HCT116 (cell line): ENCODE measurements around the gene TRIM67. TPM values are rescaled to one million over a fixed set of nuclear protein-coding genes. Genes with fewer than 3 reads are reported as not detected.
A peak's percentile ranks its signal among the peaks of the same experiment; 100 is the strongest.

Experiments
- ATAC-seq: fragments of 200-7000 bp; cut with Tn5 transposase; 2 replicates; pipeline ENCODE4 v1.9.1; 2020; ENCODE audit warnings: mild to moderate bottlenecking, moderate library complexity
- BruUV-seq: library from RNA; stranded (reverse); fragments of 400-500 nt; replicated peaks from 2 replicates; lab custom pipeline; 2021; lab: Mats Ljungman, UMichigan
- CTCF ChIA-PET: fragments of 300-600 bp; sonication (Branson Sonifier 250); formaldehyde crosslinking; loops from one replicate; lab custom pipeline; 2021; ENCODE audit warnings: antibody characterized with exemption; lab: Charles Lee
- POLR2A ChIA-PET: fragments of 300-600, 350-600 bp; sonication (Branson Sonifier 250); formaldehyde crosslinking; loops from one replicate; lab custom pipeline; 2021; ENCODE audit warnings: antibody characterized with exemption; lab: Charles Lee
- RAD21 ChIA-PET, 2 experiments: fragments of 300-600 bp; sonication (Branson Sonifier 250); formaldehyde crosslinking; loops; one replicate each; lab custom pipeline; 2023; ENCODE audit warnings: low total read pairs in 2 of 2; ENCODE audit not compliant: uncharacterized antibody in 2 of 2, unreplicated experiment in 2 of 2, low non-redundant PET in 1 of 2; lab: Charles Lee
- DNase-seq: peaks from one replicate; pipeline ENCODE4 v3.0.0-alpha.2; 2010; ENCODE audit warnings: low read depth, low spot score
- H2AFZ ChIP-seq: fragments of 200-600 bp; shearing (Covaris generic), sonication (generic); 2 replicates; pipeline ENCODE4 v1.6.1; 2017; ENCODE audit warnings: low read depth, mixed run types, mixed read lengths, antibody characterized with exemption, low read length; ENCODE audit not compliant: poor library complexity, severe bottlenecking
- H3K27ac ChIP-seq: 2 replicates; pipeline ENCODE4 v1.5.1; 2012; ENCODE audit warnings: low read depth, low read length
- H3K27me3 ChIP-seq: fragments of 200-600 bp; sonication (generic); 2 replicates; pipeline ENCODE4 v1.6.1; 2016; ENCODE audit warnings: mixed run types, low read length, mixed read lengths; ENCODE audit not compliant: insufficient read depth
- H3K36me3 ChIP-seq, 2 experiments: fragments of 200-500 bp in 1 of 2; fragments of 200-600 bp in 1 of 2; sonication (Bioruptor generic) in 1 of 2; sonication (generic) in 1 of 2; 2 replicates each; pipeline versions ENCODE4 v1.5.1 to v1.6.1; 2014 to 2016; ENCODE audit warnings: low read length in 2 of 2, inconsistent platforms in 1 of 2, mixed read lengths in 1 of 2, mixed run types in 1 of 2; ENCODE audit not compliant: insufficient read depth in 2 of 2, control insufficient read depth in 1 of 2
- H3K4me1 ChIP-seq, 2 experiments: fragments of 200-600 bp in 1 of 2; sonication (generic) in 1 of 2; 2 replicates each; pipeline versions ENCODE4 v1.5.1 to v1.6.1; 2012 to 2017; ENCODE audit warnings: low read length in 2 of 2, inconsistent platforms in 1 of 2, mild to moderate bottlenecking in 1 of 2, mixed read lengths in 1 of 2, mixed run types in 1 of 2, moderate library complexity in 1 of 2; ENCODE audit not compliant: insufficient read depth in 2 of 2, control insufficient read depth in 1 of 2
- H3K4me2 ChIP-seq: fragments of 200-600 bp; sonication (generic); 2 replicates; pipeline ENCODE4 v1.6.1; 2017; ENCODE audit warnings: mixed run types, low read length, mixed read lengths
- H3K4me3 ChIP-seq, 2 experiments: fragments of 200-600 bp in 1 of 2; sonication (generic) in 1 of 2; replicated peaks in 1 of 2; 2 replicates each; pipeline ENCODE4 v1.5.1; 2011 to 2016; ENCODE audit warnings: low read length in 2 of 2, control low read depth in 1 of 2, low read depth in 1 of 2, mild to moderate bottlenecking in 1 of 2, mixed read lengths in 1 of 2, mixed run types in 1 of 2
- H3K79me2 ChIP-seq: fragments of 200-600 bp; sonication (generic); 2 replicates; pipeline ENCODE4 v1.6.1; 2017; ENCODE audit warnings: mild to moderate bottlenecking, mixed run types, low read length, moderate library complexity, mixed read lengths; ENCODE audit not compliant: insufficient read depth
- H3K9ac ChIP-seq: fragments of 200-600 bp; sonication (generic); 2 replicates; pipeline ENCODE4 v1.6.1; 2016; ENCODE audit warnings: low read length, mixed read lengths
- H3K9me2 ChIP-seq: fragments of 200-600 bp; sonication (generic), shearing (Covaris generic); 2 replicates; pipeline ENCODE4 v1.6.1; 2017; ENCODE audit warnings: mixed run types, mild to moderate bottlenecking, moderate library complexity; ENCODE audit not compliant: insufficient read depth
- H3K9me3 ChIP-seq, 2 experiments: fragments of 200-500 bp in 1 of 2; fragments of 200-600 bp in 1 of 2; sonication (Bioruptor generic) in 1 of 2; sonication (generic) in 1 of 2; 2 replicates each; pipeline ENCODE4 v1.6.1; 2014 to 2017; ENCODE audit warnings: low read length in 2 of 2, mixed read lengths in 2 of 2, inconsistent platforms in 1 of 2, low read depth in 1 of 2, mild to moderate bottlenecking in 1 of 2, mixed run types in 1 of 2, moderate library complexity in 1 of 2; ENCODE audit not compliant: control insufficient read depth in 1 of 2, insufficient read depth in 1 of 2
- H4K20me1 ChIP-seq: fragments of 200-600 bp; sonication (generic), shearing (Covaris generic); 2 replicates; pipeline ENCODE4 v1.6.1; 2017; ENCODE audit warnings: mixed run types, mild to moderate bottlenecking, moderate library complexity; ENCODE audit not compliant: insufficient read depth
- CEBPB ChIP-seq: IDR thresholded peaks from 2 replicates; pipeline ENCODE4 v1.6.1; 2012; ENCODE audit warnings: low read depth
- EGR1 ChIP-seq: IDR thresholded peaks from 2 replicates; pipeline ENCODE4 v1.6.1; 2012; ENCODE audit warnings: low read depth
- EZH2 ChIP-seq: fragments of 200-600 bp; sonication (generic); IDR thresholded peaks from 2 replicates; pipeline ENCODE4 v1.6.1; 2017; ENCODE audit warnings: antibody characterized with exemption, mixed run types
- FOSL1 ChIP-seq: IDR thresholded peaks from 2 replicates; pipeline ENCODE4 v1.6.1; 2012; ENCODE audit warnings: low read depth
- POLR2A ChIP-seq: IDR thresholded peaks from 2 replicates; pipeline ENCODE4 v1.7.0; 2011; ENCODE audit warnings: borderline replicate concordance; ENCODE audit not compliant: insufficient read depth, insufficient read length; ENCODE audit errors: extremely low read depth
- RAD21 ChIP-seq: IDR thresholded peaks from 2 replicates; pipeline ENCODE4 v1.6.1; 2012; ENCODE audit warnings: low read depth, mild to moderate bottlenecking
- SRF ChIP-seq: IDR thresholded peaks from 2 replicates; pipeline ENCODE4 v1.6.1; 2012; ENCODE audit warnings: low read depth
- ZFX ChIP-seq: fragments of 450-650 bp; IDR thresholded peaks from 2 replicates; pipeline ENCODE4 v1.6.1; 2017
- intact Hi-C: fragments of 100-400 bp; cut with micrococcal nuclease; formaldehyde crosslinking; loops from 2 replicates; pipeline ENCODE4 v1.10.0; 2022
- total RNA-seq: library from RNA; stranded (reverse); gene quantifications from one replicate; pipeline ENCODE4 v1.2.1, GENCODE V29; 2021; ENCODE audit not compliant: unreplicated experiment
- TF ChIP-seq, protein P1 (sequence below): IDR thresholded peaks from 2 replicates; pipeline ENCODE4 v1.6.1; 2012; ENCODE audit warnings: low read depth

Gene TRIM67
- total RNA-seq, 1 experiment from 2014 or later: 0.02 TPM

- no peaks in the 10 kb centered on the region for H4K20me1 ChIP-seq
- H3K4me1 ChIP-seq: no peaks in the 10 kb centered on the region
- no peak overlapping the region for H3K27ac ChIP-seq
- intact Hi-C loops: no loop called here
- ATAC-seq (no peak), DNase-seq (no peak)
- no peak overlapping the region for H3K4me3 ChIP-seq
- no peak for TF ChIP-seq FOSL1
- TF ChIP-seq, protein P1, sequence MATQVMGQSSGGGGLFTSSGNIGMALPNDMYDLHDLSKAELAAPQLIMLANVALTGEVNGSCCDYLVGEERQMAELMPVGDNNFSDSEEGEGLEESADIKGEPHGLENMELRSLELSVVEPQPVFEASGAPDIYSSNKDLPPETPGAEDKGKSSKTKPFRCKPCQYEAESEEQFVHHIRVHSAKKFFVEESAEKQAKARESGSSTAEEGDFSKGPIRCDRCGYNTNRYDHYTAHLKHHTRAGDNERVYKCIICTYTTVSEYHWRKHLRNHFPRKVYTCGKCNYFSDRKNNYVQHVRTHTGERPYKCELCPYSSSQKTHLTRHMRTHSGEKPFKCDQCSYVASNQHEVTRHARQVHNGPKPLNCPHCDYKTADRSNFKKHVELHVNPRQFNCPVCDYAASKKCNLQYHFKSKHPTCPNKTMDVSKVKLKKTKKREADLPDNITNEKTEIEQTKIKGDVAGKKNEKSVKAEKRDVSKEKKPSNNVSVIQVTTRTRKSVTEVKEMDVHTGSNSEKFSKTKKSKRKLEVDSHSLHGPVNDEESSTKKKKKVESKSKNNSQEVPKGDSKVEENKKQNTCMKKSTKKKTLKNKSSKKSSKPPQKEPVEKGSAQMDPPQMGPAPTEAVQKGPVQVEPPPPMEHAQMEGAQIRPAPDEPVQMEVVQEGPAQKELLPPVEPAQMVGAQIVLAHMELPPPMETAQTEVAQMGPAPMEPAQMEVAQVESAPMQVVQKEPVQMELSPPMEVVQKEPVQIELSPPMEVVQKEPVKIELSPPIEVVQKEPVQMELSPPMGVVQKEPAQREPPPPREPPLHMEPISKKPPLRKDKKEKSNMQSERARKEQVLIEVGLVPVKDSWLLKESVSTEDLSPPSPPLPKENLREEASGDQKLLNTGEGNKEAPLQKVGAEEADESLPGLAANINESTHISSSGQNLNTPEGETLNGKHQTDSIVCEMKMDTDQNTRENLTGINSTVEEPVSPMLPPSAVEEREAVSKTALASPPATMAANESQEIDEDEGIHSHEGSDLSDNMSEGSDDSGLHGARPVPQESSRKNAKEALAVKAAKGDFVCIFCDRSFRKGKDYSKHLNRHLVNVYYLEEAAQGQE: peak; percentile 58
- BruUV-seq: no TSS peak
- H3K4me2 ChIP-seq: no peak overlapping the region
- H3K36me3 ChIP-seq: no peaks in the 10 kb centered on the region
- POLR2A ChIA-PET: no interaction called here
- H3K9ac ChIP-seq: no peak overlapping the region
- H3K9me3 ChIP-seq: no peaks in the 10 kb centered on the region
- RAD21 ChIA-PET: no interaction called here
- no peaks in the 10 kb centered on the region; the same call in 1 of the 2 replicates for H3K27me3 ChIP-seq
- no peaks in the 10 kb centered on the region for H3K9me2 ChIP-seq
- H2AFZ ChIP-seq: no peak overlapping the region
- CTCF ChIA-PET: no interaction called here
- H3K79me2 ChIP-seq: no peaks in the 10 kb centered on the region
Measured at GRCh38 chr1:231162297-231162969, 575 bp downstream of the TRIM67 start.

DNA sequence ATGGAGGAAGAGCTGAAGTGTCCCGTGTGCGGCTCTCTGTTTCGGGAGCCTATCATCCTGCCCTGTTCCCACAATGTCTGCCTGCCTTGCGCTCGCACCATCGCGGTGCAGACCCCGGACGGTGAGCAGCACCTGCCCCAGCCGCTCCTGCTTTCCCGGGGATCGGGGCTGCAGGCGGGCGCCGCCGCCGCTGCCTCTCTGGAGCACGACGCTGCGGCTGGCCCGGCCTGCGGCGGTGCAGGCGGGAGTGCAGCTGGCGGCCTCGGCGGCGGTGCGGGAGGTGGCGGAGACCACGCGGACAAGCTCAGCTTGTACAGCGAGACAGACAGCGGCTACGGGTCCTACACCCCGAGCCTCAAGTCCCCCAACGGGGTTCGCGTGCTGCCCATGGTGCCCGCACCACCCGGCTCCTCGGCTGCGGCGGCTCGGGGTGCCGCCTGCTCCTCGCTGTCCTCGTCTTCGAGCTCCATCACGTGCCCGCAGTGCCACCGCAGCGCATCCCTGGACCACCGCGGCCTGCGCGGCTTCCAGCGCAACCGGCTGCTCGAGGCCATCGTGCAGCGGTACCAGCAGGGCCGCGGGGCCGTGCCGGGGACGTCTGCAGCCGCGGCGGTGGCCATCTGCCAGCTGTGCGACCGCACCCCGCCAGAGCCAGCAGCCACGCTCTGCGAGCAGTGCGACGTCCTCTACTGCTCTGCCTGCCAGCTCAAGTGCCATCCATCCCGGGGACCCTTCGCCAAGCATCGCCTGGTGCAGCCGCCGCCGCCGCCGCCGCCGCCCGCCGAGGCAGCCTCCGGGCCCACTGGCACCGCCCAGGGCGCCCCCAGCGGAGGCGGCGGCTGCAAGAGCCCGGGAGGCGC, 1.3 kb downstream of the TRIM67 start:
- Histone ChIP-seq H3K27ac (no peak overlapping the region), H3K4me3 (no peak overlapping the region), H3K79me2 (no peaks in the 10 kb centered on the region), H3K9me3 (no peaks in the 10 kb centered on the region), H4K20me1 (no peaks in the 10 kb centered on the region), H2AFZ (no peak overlapping the region), H3K36me3 (no peaks in the 10 kb centered on the region), H3K9me2 (no peaks in the 10 kb centered on the region), H3K27me3 (no peaks in the 10 kb centered on the region; the same call in 1 of the 2 replicates), H3K9ac (no peak overlapping the region), H3K4me2 (no peak overlapping the region), H3K4me1 (no peaks in the 10 kb centered on the region)
- DNase-seq (no peak), ATAC-seq (no peak)
- POLR2A ChIA-PET: no interaction called here
- RAD21 ChIA-PET: no interaction called here
- CTCF ChIA-PET: no interaction called here
- no TSS peak for BruUV-seq
- intact Hi-C loops: no loop called here
- TF ChIP-seq CEBPB (no peak), EZH2 (no peak), ZFX (no peak), SRF (no peak), EGR1 (no peak), RAD21 (no peak), POLR2A (no peak)
- TF ChIP-seq, protein P1: no peak
